Right lung (tissue), 5 donors: Measurements from ENCODE around the gene RMI2. TPM values are rescaled to one million over a fixed set of nuclear protein-coding genes. Genes with fewer than 3 reads are reported as not detected.
"Not testable (repeated sequence)": the region's sequence is repeated elsewhere in the genome, so short reads cannot be mapped to it uniquely, and the experiment has no call there.

Source experiments
- DNase-seq, 2 donors: peaks; one replicate each; pipeline ENCODE4 v3.0.0-alpha.2; 2013
- polyA plus RNA-seq, 5 donors: library from polyadenylated mRNA; unstranded; fragments of 120-200 nt; gene quantifications; one replicate each; pipeline versions ENCODE4 v1.2.1 to v1.2.3, GENCODE V29; 2013; ENCODE audit warnings: inconsistent platforms in 1 of 5, low replicate concordance in 1 of 5; ENCODE audit not compliant: insufficient read length in 5 of 5, insufficient read depth in 1 of 5

Gene RMI2
- polyA plus RNA-seq, 5 donors: 19.9 to 31.1 (median 30.6) TPM

DNA sequence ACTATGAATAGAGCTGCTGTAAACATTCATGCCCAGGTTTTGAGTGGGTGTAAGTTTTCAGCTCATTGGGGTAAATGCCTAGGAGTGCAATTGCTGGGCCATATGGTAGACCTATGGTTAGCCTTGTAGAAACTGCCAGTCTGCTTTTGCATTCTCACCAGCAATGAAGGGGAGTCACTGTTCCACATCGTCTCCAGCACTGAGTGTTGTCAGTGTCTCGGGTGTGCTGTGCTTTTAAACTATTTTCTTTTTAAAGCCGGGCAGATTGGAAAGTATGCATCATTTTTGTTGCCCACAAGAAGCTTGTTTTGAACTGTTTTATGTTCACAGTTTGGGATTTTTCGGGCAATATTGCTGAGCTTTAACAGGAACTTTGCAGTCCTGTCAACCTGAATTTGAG lies 7.9 kb downstream of the RMI2 start:
- DNase-seq: no peak

DNA sequence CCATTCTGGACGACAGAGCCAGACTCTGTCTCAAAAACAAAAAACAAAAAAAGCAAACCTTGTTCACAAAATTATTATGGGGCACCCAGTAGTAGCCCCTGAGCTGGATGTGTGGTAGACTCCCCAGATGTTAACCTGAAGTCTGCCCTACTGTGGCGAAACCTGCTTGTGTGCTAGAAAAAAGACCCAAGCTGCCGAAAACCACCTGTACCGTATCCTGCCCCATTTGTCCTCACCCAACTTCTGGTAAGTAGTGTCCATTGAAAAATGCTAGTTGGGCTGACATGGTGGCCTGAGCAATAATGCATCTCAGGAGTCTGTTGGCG lies 9.1 kb downstream of the RMI2 start:
- no peak for DNase-seq

- DNase-seq: peak in 1 of 2 donors; percentile 74
Measured at GRCh38 chr16:11354733-11355574, 9.7 kb downstream of the RMI2 start.

DNA sequence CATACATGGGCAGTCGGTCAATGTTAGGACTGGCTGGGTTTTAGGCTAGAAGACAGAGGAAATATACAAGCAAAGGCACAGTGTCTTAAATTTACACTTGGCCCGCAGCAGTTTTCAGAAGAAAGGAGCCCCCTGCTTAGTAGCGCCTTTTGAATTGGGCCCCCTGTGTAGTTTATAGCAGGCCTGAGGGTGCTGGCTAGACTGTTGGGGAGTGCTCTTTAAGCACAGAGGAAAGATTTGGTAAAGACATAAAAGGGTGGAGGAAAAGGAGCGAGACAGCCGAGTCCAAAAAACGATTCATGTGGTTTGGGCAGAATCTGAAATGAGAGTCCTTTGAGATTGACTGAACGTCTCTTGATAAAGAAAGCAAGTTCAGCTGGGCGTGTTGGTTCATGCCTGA lies 10.6 kb downstream of the RMI2 start:
- no peak for DNase-seq

DNA sequence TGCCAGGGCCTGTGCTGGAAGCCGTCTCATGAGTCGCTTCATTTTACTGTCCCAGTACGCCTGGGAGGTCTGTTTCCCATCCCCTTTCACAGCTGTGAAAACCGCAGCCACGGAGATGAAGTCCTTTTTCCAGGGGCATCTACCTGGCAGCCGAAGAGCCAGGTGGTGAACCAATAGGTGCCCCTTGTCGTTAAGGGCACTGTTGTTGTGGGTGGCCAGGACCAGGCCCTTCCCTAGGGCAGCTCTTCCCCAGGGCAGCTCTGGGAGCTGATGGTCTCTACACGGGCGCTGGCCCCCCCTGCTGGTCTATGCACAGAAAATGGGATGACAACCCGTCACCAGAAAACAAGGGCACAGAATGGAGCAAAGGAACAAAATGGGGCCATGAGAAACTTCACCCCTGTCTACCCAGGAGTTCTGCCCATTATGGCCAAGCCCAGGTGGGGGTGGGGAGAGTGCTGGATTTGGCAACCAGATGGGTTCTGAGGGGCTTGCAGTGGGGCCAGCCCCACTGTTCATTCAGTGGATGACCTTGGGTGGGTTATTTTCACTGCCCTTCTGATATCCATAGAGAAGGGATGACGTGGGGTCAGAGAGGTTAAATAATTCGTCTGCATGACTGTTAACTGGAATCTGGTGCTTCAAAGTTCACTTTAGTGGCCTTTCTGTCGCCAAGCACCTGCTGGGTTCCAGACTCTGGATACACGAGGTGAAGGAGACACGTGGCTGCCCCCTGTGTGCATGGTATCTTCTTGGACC lies 11.5 kb downstream of the RMI2 start:
- DNase-seq: no peak

- DNase-seq: no peak
Measured at GRCh38 chr16:11358531-11358930, 13.3 kb downstream of the RMI2 start.

GRCh38 chr16:11359370-11359769 lies 14.1 kb downstream of the RMI2 start:
- DNase-seq: no peak

DNA sequence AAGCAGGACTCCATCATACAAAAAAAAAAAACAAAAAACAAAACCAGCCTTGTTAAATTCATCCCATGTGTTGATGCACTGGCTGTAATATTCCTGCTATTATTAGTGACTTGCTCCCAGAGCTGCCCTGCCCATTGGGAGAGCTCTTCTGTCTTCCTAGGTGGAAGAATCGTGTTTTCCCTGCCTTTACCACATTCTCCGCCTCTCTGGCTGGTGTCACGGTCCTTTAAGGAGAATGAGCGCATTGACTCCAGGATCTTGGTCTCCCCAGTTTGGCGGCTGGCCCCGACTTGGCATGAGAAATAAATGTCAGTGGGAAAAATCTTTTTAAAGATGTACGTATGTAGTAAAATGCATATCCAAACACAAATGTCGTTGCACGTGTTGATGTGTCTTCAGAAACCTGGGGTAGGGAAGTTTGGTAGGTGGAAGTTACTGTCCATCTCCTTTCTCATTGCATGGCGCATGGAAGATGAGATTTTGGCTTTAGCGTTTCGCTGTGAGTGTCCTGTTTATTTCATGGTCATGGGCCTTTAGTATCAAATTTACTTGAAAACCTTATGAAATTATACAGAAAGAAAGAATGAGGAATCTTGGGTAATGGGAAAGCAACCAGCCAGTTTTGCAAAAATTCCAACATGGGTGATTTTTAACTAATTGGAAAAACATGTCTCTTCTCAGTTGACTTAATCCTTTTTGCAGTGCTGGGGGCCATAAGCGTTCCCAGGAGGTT lies 15.5 kb downstream of the RMI2 start:
- no peak for DNase-seq

GRCh38 chr16:11361701-11362451 lies 16.6 kb downstream of the RMI2 start:
- no peak for DNase-seq

DNA sequence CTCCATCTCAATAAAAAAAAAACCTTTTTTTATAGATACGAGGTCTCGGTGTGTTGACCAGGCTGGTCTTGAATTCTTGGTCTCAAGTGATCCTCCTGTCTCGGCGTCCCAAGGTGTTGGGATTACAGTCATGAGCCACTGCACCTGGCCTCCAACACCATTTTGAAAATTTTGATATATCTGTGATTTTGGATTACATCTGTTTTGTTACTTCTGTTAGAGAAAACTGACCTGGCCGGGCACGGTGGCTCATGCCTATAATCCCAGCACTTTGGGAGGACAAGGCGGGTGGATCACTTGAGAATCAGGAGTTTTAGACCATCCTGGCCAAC lies 18.6 kb downstream of the RMI2 start:
- DNase-seq: no peak

DNA sequence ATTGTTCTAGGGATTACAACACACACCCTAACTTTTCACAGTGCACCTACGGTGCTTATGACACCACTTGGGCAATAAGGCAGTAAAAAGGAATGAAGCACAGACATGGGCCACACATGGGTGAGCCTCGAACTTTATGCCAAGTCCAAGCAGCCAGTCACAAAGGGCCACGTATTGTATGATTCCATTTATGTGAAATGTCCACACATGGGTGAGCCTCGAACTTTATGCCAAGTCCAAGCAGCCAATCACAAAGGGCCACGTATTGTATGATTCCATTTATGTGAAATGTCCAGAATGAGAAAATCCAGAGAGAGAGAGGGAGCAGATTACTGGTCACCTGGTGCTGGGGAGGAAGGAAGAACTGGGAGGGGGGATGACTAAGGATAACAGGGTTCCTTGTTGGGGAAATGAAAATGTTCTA lies 22.2 kb downstream of the RMI2 start:
- DNase-seq: no peak

DNA sequence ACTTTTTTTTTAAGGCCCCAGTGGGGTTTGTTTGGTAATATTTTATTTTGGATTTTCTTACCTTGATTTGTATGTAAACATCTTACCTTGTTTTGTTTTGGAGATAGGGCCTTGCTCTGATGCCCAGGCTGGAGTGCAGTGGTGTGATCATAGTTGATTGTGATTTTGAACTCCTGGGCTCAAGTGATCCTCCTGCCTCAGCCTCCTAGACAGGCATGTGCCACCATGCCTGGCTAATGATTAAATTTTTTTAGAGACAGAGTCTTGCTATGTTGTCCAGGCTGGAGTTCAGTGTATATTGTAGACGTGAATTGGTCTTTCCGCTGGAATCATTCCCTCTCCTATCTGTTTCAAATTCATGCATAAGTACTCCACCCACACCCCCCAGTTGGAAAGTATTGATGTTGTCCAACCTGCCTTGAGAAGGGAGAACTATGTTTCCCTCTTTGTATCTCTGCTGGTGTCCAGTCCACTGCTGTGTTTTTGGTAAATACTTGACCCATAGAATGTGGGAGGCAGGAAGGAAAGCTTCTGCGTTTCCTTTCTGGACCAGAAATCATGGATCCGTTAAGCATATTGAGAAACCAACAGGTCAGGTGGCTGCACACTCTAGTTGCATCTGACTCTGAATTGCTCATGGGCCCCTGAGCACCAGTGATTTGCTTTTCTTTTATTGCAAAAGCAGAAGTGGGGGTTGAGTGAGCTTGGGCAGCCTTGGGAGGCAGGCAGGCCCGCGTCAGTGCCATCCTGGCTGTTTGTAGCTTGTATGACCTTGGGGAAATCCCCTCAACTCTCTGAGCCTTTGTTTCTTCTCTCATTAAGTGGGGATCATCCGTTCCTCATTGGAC lies 25.0 kb downstream of the RMI2 start:
- DNase-seq: no peak

- DNase-seq: not testable (repeated sequence)
Measured at GRCh38 chr16:11370932-11371279, 25.6 kb downstream of the RMI2 start.

- no peak for DNase-seq
Measured at GRCh38 chr16:11372073-11372828, 27.0 kb downstream of the RMI2 start.

DNA sequence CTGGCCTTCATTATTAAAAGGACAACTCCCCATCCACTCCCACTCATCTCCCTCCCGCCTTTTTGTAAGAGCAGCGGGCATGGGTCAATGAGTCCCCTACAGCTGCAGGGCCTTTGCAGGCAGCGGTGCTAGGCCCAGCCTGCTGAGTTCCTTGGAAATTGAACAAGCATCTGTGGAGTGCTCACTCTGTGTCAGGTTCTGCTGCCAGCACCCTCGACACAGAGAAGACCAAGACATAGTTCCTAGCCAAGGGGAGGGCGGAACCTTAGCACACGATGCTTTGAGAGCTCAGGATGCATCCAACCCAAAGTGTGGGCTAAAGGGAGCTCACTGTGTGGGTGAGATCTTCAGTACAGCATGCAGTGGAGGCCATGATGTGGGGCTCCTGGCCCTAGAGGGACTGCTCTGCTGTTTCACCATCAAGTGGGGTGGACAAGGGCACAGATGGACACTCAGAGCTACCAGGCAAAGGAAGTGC lies 27.6 kb downstream of the RMI2 start:
- no peak for DNase-seq

DNA sequence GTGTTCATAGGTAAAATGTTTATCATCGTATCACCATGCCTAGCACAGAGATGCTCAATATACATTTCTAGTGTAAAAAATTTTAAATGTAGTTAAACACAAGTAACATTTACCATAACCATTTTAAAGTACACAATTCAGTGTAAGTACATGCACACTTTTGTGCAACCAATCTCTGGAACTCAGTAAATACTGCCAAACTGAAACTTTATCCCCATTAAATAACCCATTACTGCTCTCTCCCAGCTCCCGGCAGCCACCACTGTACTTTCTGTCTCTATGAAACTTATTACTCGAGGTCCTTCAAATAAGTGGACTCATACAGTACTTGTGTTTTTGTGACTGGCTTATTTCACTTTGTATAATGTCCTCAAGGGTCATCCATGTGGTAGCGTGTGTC lies 29.0 kb downstream of the RMI2 start:
- DNase-seq: no peak

DNA sequence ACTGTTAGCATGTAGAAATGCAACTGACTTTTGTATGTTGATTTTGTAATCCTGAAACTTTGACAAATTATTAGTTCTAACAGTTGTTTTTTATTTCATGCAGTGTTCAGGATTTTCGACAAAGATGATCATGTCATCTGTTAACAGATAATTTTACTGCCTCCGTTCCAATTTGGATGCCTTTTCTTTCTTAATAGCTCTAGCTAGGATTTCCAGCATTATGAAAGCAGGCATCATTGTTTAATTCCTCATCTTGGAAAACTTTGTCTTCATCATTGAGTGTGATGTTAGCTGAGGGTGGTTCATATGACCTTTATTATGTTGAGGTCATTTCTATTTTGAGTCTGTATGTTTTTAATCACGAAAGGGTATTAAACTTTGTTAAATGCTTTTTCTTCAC lies 31.9 kb downstream of the RMI2 start:
- no peak for DNase-seq

DNA sequence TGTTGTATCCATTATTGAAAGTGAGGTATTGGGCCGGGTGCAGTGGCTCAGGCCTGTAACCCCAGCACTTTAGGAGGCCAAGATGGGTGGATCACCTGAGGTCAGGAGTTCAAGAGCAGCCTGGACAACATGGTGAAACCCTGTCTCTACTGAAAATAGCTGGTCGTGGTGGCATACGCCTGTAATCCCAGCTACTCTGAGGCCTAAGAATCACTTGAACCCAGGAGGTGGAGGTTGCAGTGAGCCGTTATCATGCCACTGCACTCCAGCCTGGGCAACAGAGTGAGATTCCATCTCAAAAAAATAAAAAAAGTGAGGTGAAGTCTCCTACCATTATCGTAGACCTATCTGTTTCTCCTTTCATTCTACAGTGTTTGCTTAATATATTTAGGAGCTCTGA lies 33.7 kb downstream of the RMI2 start:
- not testable (repeated sequence) for DNase-seq

GRCh38 chr16:11379420-11379819 lies 34.2 kb downstream of the RMI2 start:
- DNase-seq: no peak

DNA sequence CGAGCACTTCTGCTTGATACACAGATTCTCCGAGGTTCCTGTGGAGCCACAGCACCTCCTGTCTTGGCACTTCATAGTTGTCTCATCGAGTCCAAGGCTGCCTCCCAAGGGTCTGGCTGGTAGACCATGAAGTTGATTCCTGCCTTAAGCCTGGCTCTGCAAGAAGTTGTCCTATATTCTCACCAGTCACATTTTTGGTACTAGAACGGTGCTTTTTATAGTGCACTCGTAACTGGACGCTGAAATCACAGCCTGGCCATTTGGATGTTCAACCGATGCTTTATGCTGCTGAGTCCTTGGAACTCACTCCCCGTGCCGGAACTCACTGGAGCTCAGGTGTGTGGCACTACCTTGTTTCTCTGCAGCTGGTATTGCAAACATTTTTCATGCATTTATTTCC lies 35.6 kb downstream of the RMI2 start:
- no peak for DNase-seq
